Smooth muscle cell of bladder (primary cell): ENCODE measurements around the gene RBFOX2. TPM values are rescaled to one million over a fixed set of nuclear protein-coding genes. Genes with fewer than 3 reads are reported as not detected.

Source experiments
- total RNA-seq: library from RNA; depleted of rRNA; stranded (reverse); fragments of >200 nt; gene quantifications from 2 replicates; pipeline ENCODE4 v1.2.3, GENCODE V29; 2014

Gene RBFOX2, protein sequence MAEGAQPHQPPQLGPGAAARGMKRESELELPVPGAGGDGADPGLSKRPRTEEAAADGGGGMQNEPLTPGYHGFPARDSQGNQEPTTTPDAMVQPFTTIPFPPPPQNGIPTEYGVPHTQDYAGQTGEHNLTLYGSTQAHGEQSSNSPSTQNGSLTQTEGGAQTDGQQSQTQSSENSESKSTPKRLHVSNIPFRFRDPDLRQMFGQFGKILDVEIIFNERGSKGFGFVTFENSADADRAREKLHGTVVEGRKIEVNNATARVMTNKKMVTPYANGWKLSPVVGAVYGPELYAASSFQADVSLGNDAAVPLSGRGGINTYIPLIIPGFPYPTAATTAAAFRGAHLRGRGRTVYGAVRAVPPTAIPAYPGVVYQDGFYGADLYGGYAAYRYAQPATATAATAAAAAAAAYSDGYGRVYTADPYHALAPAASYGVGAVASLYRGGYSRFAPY
- total RNA-seq = 147 and 164 TPM in 2 replicates

GRCh38 chr22:36028646-36029405, at the start of gene RBFOX2:
Gene RBFOX2 (minus strand): TSS chr22:36028824. CDS start chr22:36028425, 399 bp downstream.

DNA sequence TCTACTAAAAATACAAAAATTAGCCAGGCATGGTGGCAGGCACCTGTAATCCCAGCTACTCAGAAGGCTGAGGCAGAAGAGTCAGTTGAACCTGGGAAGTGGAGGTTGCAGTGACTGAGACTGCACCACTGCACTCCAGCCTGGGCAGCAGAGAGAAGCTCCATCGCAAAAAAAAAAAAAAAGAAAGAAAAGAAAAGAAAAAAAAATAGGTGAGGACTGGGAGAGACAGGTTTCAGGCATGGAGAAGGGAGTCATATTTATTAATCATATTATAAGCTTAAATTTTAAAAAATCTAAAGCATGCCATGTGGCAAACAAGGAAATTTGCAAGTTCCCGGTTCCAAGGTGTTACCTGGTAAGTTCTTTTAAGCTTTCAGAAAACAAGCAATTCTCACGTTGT, 311.1 kb downstream of the RBFOX2 start, which contains the start of gene APOL5:
APOL5 (plus strand) TSS at position 301 of the 400 bp plus-strand sequence; CDS start at position 301, 0 bp downstream.

Other genes starting within 250 kb of the RBFOX2 start
- gene APOL3, start 131.9 kb upstream of the RBFOX2 start, total RNA-seq = 13.5 and 14.0 TPM in 2 replicates
- 0.65 and 2.3 TPM in 2 replicates for gene APOL4, start 173.0 kb upstream of the RBFOX2 start, total RNA-seq
- 37.4 and 46.2 TPM in 2 replicates for gene APOL2, start 210.7 kb upstream of the RBFOX2 start, total RNA-seq
- gene APOL1, start 224.3 kb upstream of the RBFOX2 start, total RNA-seq = 30.2 and 44.3 TPM in 2 replicates